ENCODE results near the gene CIART.
"Not testable (repeated sequence)": the region's sequence is repeated elsewhere in the genome, so short reads cannot be mapped to it uniquely, and the experiment has no call there.

The CIART gene

GRCh38 chr1:150262388-150263320, 19.7 kb upstream of the CIART start:
- no peak for DNase-seq

- DNase-seq, result no peak
These were observed 18.8 kb upstream of the CIART start for GRCh38 chr1:150263549-150263948.

- no peak for DNase-seq
These were observed 14.5 kb upstream of the CIART start for GRCh38 chr1:150267896-150268295.

GRCh38 chr1:150268340-150268704, 14.0 kb upstream of the CIART start:
- DNase-seq, result peak; percentile 65

- DNase-seq, result peak; percentile 95
These were observed 13.5 kb upstream of the CIART start, which contains the start of gene APH1A for GRCh38 chr1:150268705-150269403. APH1A (minus strand) TSS chr1:150269016; CDS start chr1:150268810, 206 bp downstream.

- DNase-seq, result no peak
These were observed 12.9 kb upstream of the CIART start for GRCh38 chr1:150269451-150269850.

- no peak for DNase-seq
These were observed 10.9 kb upstream of the CIART start for GRCh38 chr1:150271291-150271959.

GRCh38 chr1:150273311-150273710, 9.0 kb upstream of the CIART start:
- no peak for DNase-seq

GRCh38 chr1:150280138-150280707, 2.1 kb upstream of the CIART start:
- no peak for DNase-seq

- peak; percentile 72 for DNase-seq
These were observed 1.1 kb upstream of the CIART start for GRCh38 chr1:150281221-150281757.

- DNase-seq, result no peak
These were observed 204 bp downstream of the CIART start for GRCh38 chr1:150282558-150282958.

- DNase-seq, result no peak
These were observed 906 bp downstream of the CIART start for GRCh38 chr1:150283260-150283659.

GRCh38 chr1:150288382-150288781, 6.0 kb downstream of the CIART start:
- no peak for DNase-seq

- DNase-seq, result no peak
These were observed 6.5 kb downstream of the CIART start for GRCh38 chr1:150288822-150289221.

GRCh38 chr1:150293433-150294253, 11.3 kb downstream of the CIART start, which contains the start of gene MRPS21:
MRPS21 (plus strand) TSS chr1:150293861; CDS start chr1:150294367, 506 bp downstream.
- peak; percentile 93 for DNase-seq

- DNase-seq, result no peak
These were observed 13.1 kb downstream of the CIART start for GRCh38 chr1:150295476-150295875.

- no peak for DNase-seq
These were observed 17.4 kb downstream of the CIART start for GRCh38 chr1:150299716-150300115.

GRCh38 chr1:150302338-150302737, 20.0 kb downstream of the CIART start:
- DNase-seq, result no peak

GRCh38 chr1:150302902-150303301, 20.5 kb downstream of the CIART start:
- DNase-seq, result no peak

- not testable (repeated sequence) for DNase-seq
These were observed 26.2 kb downstream of the CIART start for GRCh38 chr1:150308585-150308984.

- no peak for DNase-seq
These were observed 27.6 kb downstream of the CIART start for GRCh38 chr1:150309758-150310508.

All from CD4-positive, alpha-beta T cell treated with Interleukin-21 for 1 hour (primary cell).